Heart left ventricle (tissue), 13 donors: ENCODE data around the gene RFX3.

Source experiments
- POLR2A ChIP-seq, 2 donors: fragments of 450-650 bp; IDR thresholded peaks; one replicate each; pipeline ENCODE4 v1.6.1; 2017; ENCODE audit warnings: antibody characterized with exemption in 2 of 2, mild to moderate bottlenecking in 2 of 2, moderate library complexity in 2 of 2
- TF ChIP-seq, protein P1 (sequence below), 12 donors: fragments of 200-600 bp; sonication (generic) in 4 of 12; IDR thresholded peaks; one replicate each; pipeline versions ENCODE4 v1.5.0 to v1.8.0; 2018 to 2022; ENCODE audit warnings: antibody characterized with exemption in 12 of 12, mild to moderate bottlenecking in 5 of 12
- donor health status: ischemic (EF 13 %, LVEDD 7.1; RV severe dilation, severe dysfunction).
- donor health status: DM: no; HTN: yes; CAD: no.
- donor health status: DM: no; HTN: no; CAD: no.
- donor health status: ischemic (EF 25% LVEDD 6.9; RV normal size, moderate dysfunction).
- donor health status: ischemic (EF 25% LVEDD 5.7; RV mildly dilated, moderate dysfunction).
- donor health status: ischemic (EF 35%, LVEDD 5.7; RV mildly dilated, moderate dysfunction).
- donor health status: nonischemic (EF 11% LVEDD 7.7; RV severe dilation, severe dysfunction).
- donor health status: DM: yes; HTN: yes; CAD: no.
- donor health status: PGD.
- donor health status: ischemic (EF 29% LVEDD 5.4; RV normal size, mild dysfunction).
- donor health status: nonischemic (EF 23%, LVEDD 6.1; RV moderate dilation, normal function).

DNA sequence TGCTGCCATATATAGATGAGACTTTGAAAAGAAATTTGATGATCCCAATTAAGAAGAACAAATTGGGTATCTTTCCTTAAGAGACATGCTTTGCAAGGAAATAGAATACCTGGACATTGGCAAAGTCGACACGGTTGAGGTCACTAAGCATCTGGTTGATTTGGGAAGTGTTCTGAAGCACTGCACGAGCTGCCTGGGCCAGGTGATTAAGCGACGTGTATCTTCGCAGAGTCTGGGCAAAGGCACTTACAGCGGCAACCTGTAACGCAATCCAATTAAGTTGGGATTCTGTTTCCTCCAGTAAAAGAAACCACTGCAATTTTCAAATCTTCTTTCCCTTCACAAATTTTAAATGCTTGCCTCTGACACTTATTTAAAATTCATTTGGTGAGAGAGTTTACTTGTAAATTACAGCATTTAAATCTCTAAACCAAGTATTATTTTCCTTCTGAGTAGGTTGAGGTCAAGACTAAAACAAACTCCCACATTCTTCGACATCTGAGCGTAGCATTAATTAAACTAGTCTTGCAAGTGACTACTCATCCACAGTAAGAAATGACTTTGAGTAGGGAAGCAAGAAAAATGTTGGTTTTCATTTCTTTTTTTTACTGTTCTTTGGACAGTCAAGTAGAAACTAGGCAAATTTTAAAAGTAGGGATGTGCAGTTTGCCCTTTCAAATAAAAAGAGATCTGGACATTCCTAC, 262.8 kb downstream of the RFX3 start:
- no peak for TF ChIP-seq POLR2A (IDR thresholded peaks at IDR 0.05)
- TF ChIP-seq, protein P1, sequence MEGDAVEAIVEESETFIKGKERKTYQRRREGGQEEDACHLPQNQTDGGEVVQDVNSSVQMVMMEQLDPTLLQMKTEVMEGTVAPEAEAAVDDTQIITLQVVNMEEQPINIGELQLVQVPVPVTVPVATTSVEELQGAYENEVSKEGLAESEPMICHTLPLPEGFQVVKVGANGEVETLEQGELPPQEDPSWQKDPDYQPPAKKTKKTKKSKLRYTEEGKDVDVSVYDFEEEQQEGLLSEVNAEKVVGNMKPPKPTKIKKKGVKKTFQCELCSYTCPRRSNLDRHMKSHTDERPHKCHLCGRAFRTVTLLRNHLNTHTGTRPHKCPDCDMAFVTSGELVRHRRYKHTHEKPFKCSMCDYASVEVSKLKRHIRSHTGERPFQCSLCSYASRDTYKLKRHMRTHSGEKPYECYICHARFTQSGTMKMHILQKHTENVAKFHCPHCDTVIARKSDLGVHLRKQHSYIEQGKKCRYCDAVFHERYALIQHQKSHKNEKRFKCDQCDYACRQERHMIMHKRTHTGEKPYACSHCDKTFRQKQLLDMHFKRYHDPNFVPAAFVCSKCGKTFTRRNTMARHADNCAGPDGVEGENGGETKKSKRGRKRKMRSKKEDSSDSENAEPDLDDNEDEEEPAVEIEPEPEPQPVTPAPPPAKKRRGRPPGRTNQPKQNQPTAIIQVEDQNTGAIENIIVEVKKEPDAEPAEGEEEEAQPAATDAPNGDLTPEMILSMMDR (IDR thresholded peaks at IDR 0.05) = no peak
